ENCODE data around the gene RNF17.

RNF17 gene

DNA sequence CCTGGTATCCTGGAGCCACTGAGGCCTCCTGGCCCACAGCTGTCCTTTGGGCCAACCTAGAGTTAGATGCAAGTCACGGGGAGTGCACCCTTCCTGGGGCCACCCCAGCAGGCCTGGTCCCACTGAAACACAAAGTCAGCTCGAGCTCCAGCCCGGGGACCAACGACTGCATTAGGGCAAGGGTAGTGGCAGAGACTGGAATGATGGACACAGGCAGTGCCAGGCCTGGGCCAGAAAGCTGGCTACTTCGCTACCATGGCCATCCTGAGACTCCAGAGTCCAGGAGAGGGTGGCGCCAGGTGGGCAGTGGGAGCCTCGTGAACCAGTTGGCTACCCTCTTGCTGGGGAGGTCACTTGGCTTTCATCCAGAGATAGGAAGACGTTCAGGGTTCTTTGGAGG lies 22.2 kb upstream of the RNF17 start:
- no peaks in the 10 kb centered on the region for H3K36me3 ChIP-seq (replicated peaks)
- in situ Hi-C loops (cut with HindIII; ENCODE audit: low pct_ligation_motif_present, low sequenced_read_pairs): no loop called here
- H3K4me3 ChIP-seq (ENCODE audit: low read depth, low read length): no peak overlapping the region
- H3K27ac ChIP-seq: no peak overlapping the region
- DNase-seq: no peak
- no peak for TF ChIP-seq CTCF (IDR thresholded peaks at IDR 0.05; ENCODE audit: low read depth, low read length, missing control alignments)
- peaks cover 22% of the 10 kb centered on the region for H3K27me3 ChIP-seq (replicated peaks)

DNA sequence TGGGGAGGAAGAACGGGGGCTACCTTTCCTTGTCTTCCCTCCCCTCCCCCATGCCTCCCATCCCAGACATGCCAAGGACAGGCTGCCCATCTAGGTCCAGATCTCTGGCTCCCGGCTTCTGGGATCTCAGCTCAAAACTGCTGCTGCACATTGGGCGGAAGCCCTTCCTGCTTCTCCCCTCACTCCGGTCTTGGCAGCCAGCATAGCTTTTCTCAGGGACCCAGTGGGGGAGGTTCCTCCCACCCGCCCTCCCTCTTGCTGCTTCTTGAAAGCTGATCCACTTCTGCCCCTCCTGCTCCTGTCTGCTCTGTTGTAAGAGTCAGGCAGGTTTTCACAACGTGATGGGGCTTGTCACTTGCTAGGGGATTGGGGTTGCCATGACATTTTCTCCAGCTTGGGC lies 21.7 kb upstream of the RNF17 start:
- in situ Hi-C loops (cut with HindIII; ENCODE audit: low pct_ligation_motif_present, low sequenced_read_pairs): no loop called here
- no peaks in the 10 kb centered on the region for H3K36me3 ChIP-seq (replicated peaks)

GRCh38 chr13:24742977-24743376 lies 21.0 kb upstream of the RNF17 start:
- no peak overlapping the region for H3K27ac ChIP-seq
- in situ Hi-C loops (cut with HindIII; ENCODE audit: low pct_ligation_motif_present, low sequenced_read_pairs): no loop called here
- peaks cover 33% of the 10 kb centered on the region for H3K27me3 ChIP-seq (replicated peaks)
- H3K4me3 ChIP-seq (ENCODE audit: low read depth, low read length): no peak overlapping the region
- no peak for TF ChIP-seq CTCF (IDR thresholded peaks at IDR 0.05; ENCODE audit: low read depth, low read length, missing control alignments)
- DNase-seq: no peak
- H3K36me3 ChIP-seq (replicated peaks): no peaks in the 10 kb centered on the region

More for the DNA sequence above, 21.7 kb upstream of the RNF17 start:
- no peak for TF ChIP-seq CTCF (IDR thresholded peaks at IDR 0.05; ENCODE audit: low read depth, low read length, missing control alignments)
- Histone ChIP-seq H3K27ac (no peak overlapping the region), H3K4me3 (ENCODE audit: low read depth, low read length) (no peak overlapping the region), H3K27me3 (replicated peaks) (peaks cover 27% of the 10 kb centered on the region)
- no peak for DNase-seq

- H3K4me3 ChIP-seq (ENCODE audit: low read depth, low read length): no peak overlapping the region
- no peak for TF ChIP-seq CTCF (IDR thresholded peaks at IDR 0.05; ENCODE audit: low read depth, low read length, missing control alignments)
- DNase-seq: no peak
- peaks cover 43% of the 10 kb centered on the region for H3K27me3 ChIP-seq (replicated peaks)
- H3K27ac ChIP-seq: no peak overlapping the region
- H3K36me3 ChIP-seq (replicated peaks): no peaks in the 10 kb centered on the region
- in situ Hi-C loops (cut with HindIII; ENCODE audit: low pct_ligation_motif_present, low sequenced_read_pairs): no loop called here
Observed at GRCh38 chr13:24744247-24744646, 19.7 kb upstream of the RNF17 start.

- H3K27me3 ChIP-seq (replicated peaks): peaks cover 45% of the 10 kb centered on the region
- no peak for TF ChIP-seq CTCF (IDR thresholded peaks at IDR 0.05; ENCODE audit: low read depth, low read length, missing control alignments)
- no peak for DNase-seq
- no peaks in the 10 kb centered on the region for H3K36me3 ChIP-seq (replicated peaks)
- in situ Hi-C loops (cut with HindIII; ENCODE audit: low pct_ligation_motif_present, low sequenced_read_pairs): no loop called here
- no peak overlapping the region for H3K4me3 ChIP-seq (ENCODE audit: low read depth, low read length)
- no peak overlapping the region for H3K27ac ChIP-seq
Observed at GRCh38 chr13:24745516-24745860, 18.5 kb upstream of the RNF17 start.

- no peak for TF ChIP-seq CTCF (IDR thresholded peaks at IDR 0.05; ENCODE audit: low read depth, low read length, missing control alignments)
Observed at GRCh38 chr13:24745861-24746617, 17.9 kb upstream of the RNF17 start.

More at GRCh38 chr13:24745861-24746617, 17.9 kb upstream of the RNF17 start:
- DNase-seq: no peak
- Histone ChIP-seq H3K27ac (no peak overlapping the region), H3K36me3 (replicated peaks) (no peaks in the 10 kb centered on the region), H3K27me3 (replicated peaks) (peaks cover 45% of the 10 kb centered on the region), H3K4me3 (ENCODE audit: low read depth, low read length) (no peak overlapping the region)
- in situ Hi-C loops (cut with HindIII; ENCODE audit: low pct_ligation_motif_present, low sequenced_read_pairs): no loop called here

All from brain microvascular endothelial cell (primary cell).